Adipocyte (in vitro differentiated cells): Measurements from ENCODE around the gene TAS1R3.

Experiments used
- DNase-seq: peaks from one replicate; pipeline ENCODE4 v3.0.0-alpha.2; 2015; ENCODE audit warnings: low read depth
- H3K27me3 ChIP-seq: replicated peaks from 2 replicates; pipeline ENCODE4 v1.7.0; 2013; ENCODE audit warnings: mild to moderate bottlenecking, low read length, moderate library complexity; ENCODE audit not compliant: control insufficient read depth, insufficient read depth
- H3K36me3 ChIP-seq: 2 replicates; pipeline ENCODE4 v1.7.0; 2013; ENCODE audit warnings: low read length, mild to moderate bottlenecking, moderate library complexity; ENCODE audit not compliant: control insufficient read depth, insufficient read depth, severe bottlenecking
- H3K4me1 ChIP-seq: 2 replicates; pipeline ENCODE4 v1.7.0; 2013; ENCODE audit warnings: mild to moderate bottlenecking, low read length, moderate library complexity; ENCODE audit not compliant: control insufficient read depth, insufficient read depth
- H3K4me3 ChIP-seq: 2 replicates; pipeline ENCODE4 v1.7.0; 2013; ENCODE audit warnings: mild to moderate bottlenecking, low read length, moderate library complexity
- H3K9ac ChIP-seq: 2 replicates; pipeline ENCODE4 v1.7.0; 2013; ENCODE audit warnings: mild to moderate bottlenecking, low read length, moderate library complexity
- H3K9me3 ChIP-seq: 2 replicates; pipeline ENCODE4 v1.7.0; 2013; ENCODE audit warnings: mild to moderate bottlenecking, low read length, moderate library complexity; ENCODE audit not compliant: control insufficient read depth

Gene TAS1R3

GRCh38 chr1:1297802-1298424 lies 33.2 kb upstream of the TAS1R3 start:
- Histone ChIP-seq H3K36me3 (peaks cover 9% of the 10 kb centered on the region), H3K4me1 (no peaks in the 10 kb centered on the region), H3K4me3 (no peak overlapping the region), H3K27me3 (no peaks in the 10 kb centered on the region), H3K9ac (no peak overlapping the region), H3K9me3 (no peaks in the 10 kb centered on the region)
- no peak for DNase-seq

GRCh38 chr1:1298861-1299685 lies 32.0 kb upstream of the TAS1R3 start:
- H3K27me3 ChIP-seq, result no peaks in the 10 kb centered on the region
- H3K36me3 ChIP-seq, result peaks cover 9% of the 10 kb centered on the region
- no peak overlapping the region for H3K4me3 ChIP-seq
- H3K9ac ChIP-seq, result no peak overlapping the region
- peak; percentile 30 for DNase-seq
- peaks cover 3% of the 10 kb centered on the region for H3K4me1 ChIP-seq
- no peaks in the 10 kb centered on the region for H3K9me3 ChIP-seq

GRCh38 chr1:1299686-1300351 lies 31.3 kb upstream of the TAS1R3 start:
- no peak for DNase-seq
- Histone ChIP-seq H3K9me3 (no peaks in the 10 kb centered on the region), H3K9ac (no peak overlapping the region), H3K4me3 (no peak overlapping the region), H3K36me3 (peaks cover 9% of the 10 kb centered on the region), H3K4me1 (peaks cover 8% of the 10 kb centered on the region), H3K27me3 (no peaks in the 10 kb centered on the region)

- no peaks in the 10 kb centered on the region for H3K9me3 ChIP-seq
- DNase-seq, result no peak
- H3K4me3 ChIP-seq, result no peak overlapping the region
- H3K27me3 ChIP-seq, result no peaks in the 10 kb centered on the region
- no peak overlapping the region for H3K9ac ChIP-seq
- H3K36me3 ChIP-seq, result peaks cover 8% of the 10 kb centered on the region
- peaks cover 14% of the 10 kb centered on the region for H3K4me1 ChIP-seq
Observed at GRCh38 chr1:1300352-1300739, 30.7 kb upstream of the TAS1R3 start.

GRCh38 chr1:1302006-1302430 lies 29.1 kb upstream of the TAS1R3 start:
- H3K4me1 ChIP-seq, result peaks cover 30% of the 10 kb centered on the region
- H3K4me3 ChIP-seq, result no peak overlapping the region
- no peaks in the 10 kb centered on the region for H3K27me3 ChIP-seq
- no peak overlapping the region for H3K9ac ChIP-seq
- no peaks in the 10 kb centered on the region for H3K9me3 ChIP-seq
- DNase-seq, result peak; percentile 32
- peaks cover 2% of the 10 kb centered on the region for H3K36me3 ChIP-seq

- H3K4me3 ChIP-seq, result no peak overlapping the region
- H3K27me3 ChIP-seq, result no peaks in the 10 kb centered on the region
- no peak overlapping the region for H3K9ac ChIP-seq
- no peak for DNase-seq
- H3K36me3 ChIP-seq, result no peaks in the 10 kb centered on the region
- peaks cover 32% of the 10 kb centered on the region for H3K4me1 ChIP-seq
- H3K9me3 ChIP-seq, result no peaks in the 10 kb centered on the region
Observed at GRCh38 chr1:1302951-1303509, 28.1 kb upstream of the TAS1R3 start.

GRCh38 chr1:1303736-1304135 lies 27.3 kb upstream of the TAS1R3 start:
- H3K4me1 ChIP-seq, result peaks cover 32% of the 10 kb centered on the region
- H3K36me3 ChIP-seq, result no peaks in the 10 kb centered on the region
- no peak overlapping the region for H3K9ac ChIP-seq
- H3K27me3 ChIP-seq, result no peaks in the 10 kb centered on the region
- no peaks in the 10 kb centered on the region for H3K9me3 ChIP-seq
- H3K4me3 ChIP-seq, result no peak overlapping the region
- no peak for DNase-seq

GRCh38 chr1:1304331-1305299 lies 26.5 kb upstream of the TAS1R3 start:
- peak; percentile 80 for DNase-seq
- Histone ChIP-seq H3K9ac (peak overlapping the region; percentile 89), H3K9me3 (no peaks in the 10 kb centered on the region), H3K36me3 (no peaks in the 10 kb centered on the region), H3K4me1 (peaks cover 37% of the 10 kb centered on the region), H3K4me3 (peak overlapping the region; percentile 83), H3K27me3 (no peaks in the 10 kb centered on the region)

GRCh38 chr1:1305300-1306069 lies 25.6 kb upstream of the TAS1R3 start:
- H3K4me1 ChIP-seq, result peaks cover 38% of the 10 kb centered on the region
- peaks cover 8% of the 10 kb centered on the region for H3K36me3 ChIP-seq
- H3K4me3 ChIP-seq, result peak overlapping the region; percentile 83
- peak overlapping the region; percentile 89 for H3K9ac ChIP-seq
- no peaks in the 10 kb centered on the region for H3K9me3 ChIP-seq
- DNase-seq, result peak; percentile 87
- H3K27me3 ChIP-seq, result no peaks in the 10 kb centered on the region

GRCh38 chr1:1306070-1306660 lies 24.9 kb upstream of the TAS1R3 start:
- peak; percentile 45 for DNase-seq

More at GRCh38 chr1:1306070-1306660, 24.9 kb upstream of the TAS1R3 start:
- Histone ChIP-seq H3K4me1 (peaks cover 38% of the 10 kb centered on the region), H3K4me3 (peak overlapping the region; percentile 83), H3K9me3 (no peaks in the 10 kb centered on the region), H3K36me3 (peaks cover 14% of the 10 kb centered on the region), H3K27me3 (no peaks in the 10 kb centered on the region), H3K9ac (peak overlapping the region; percentile 89)
